Kidney (tissue), 14 donors: Measurements from ENCODE around the gene MYDGF. TPM values are rescaled to one million over a fixed set of nuclear protein-coding genes. Genes with fewer than 3 reads are reported as not detected.

ENCODE experiments used
- DNase-seq, 5 donors: peaks; one replicate each; pipeline ENCODE4 v3.0.0-alpha.2; 2013 to 2020
- FAIRE-seq: peaks from 2 replicates; lab custom pipeline; 2012; peaks lifted over from hg19 to GRCh38; lab: Jason Lieb, UNC
- H3K27ac ChIP-seq, 2 donors: one replicate each; pipeline ENCODE4 v1.7.0; 2013; ENCODE audit warnings: low read depth in 2 of 2, low read length in 2 of 2, inconsistent platforms in 1 of 2
- H3K27me3 ChIP-seq: one replicate; pipeline ENCODE4 v1.7.1; 2013; ENCODE audit warnings: low read length, inconsistent platforms; ENCODE audit not compliant: control insufficient read depth, insufficient read depth
- H3K36me3 ChIP-seq, 3 donors: one replicate each; pipeline versions ENCODE4 v1.7.0 to v1.7.1; 2013; ENCODE audit warnings: low read length in 3 of 3, control low read depth in 1 of 3, inconsistent platforms in 1 of 3; ENCODE audit not compliant: insufficient read depth in 3 of 3, control insufficient read depth in 2 of 3
- H3K4me1 ChIP-seq, 3 donors: one replicate each; pipeline versions ENCODE4 v1.7.0 to v1.7.1; 2013; ENCODE audit warnings: low read length in 3 of 3, inconsistent platforms in 1 of 3, low read depth in 1 of 3; ENCODE audit not compliant: control insufficient read depth in 2 of 3, insufficient read depth in 2 of 3
- H3K4me3 ChIP-seq, 3 donors: one replicate each; pipeline versions ENCODE4 v1.7.0 to v1.8.1; 2013; ENCODE audit warnings: low read length in 3 of 3, control low read depth in 1 of 3, inconsistent platforms in 1 of 3
- H3K9ac ChIP-seq, 3 donors: one replicate each; pipeline versions ENCODE4 v1.7.0 to v1.7.1; 2013; ENCODE audit warnings: low read length in 3 of 3, control low read depth in 1 of 3, inconsistent platforms in 1 of 3
- H3K9me3 ChIP-seq, 3 donors: one replicate each; pipeline versions ENCODE4 v1.7.0 to v1.7.1; 2013; ENCODE audit warnings: low read length in 3 of 3, control low read depth in 1 of 3, inconsistent platforms in 1 of 3; ENCODE audit not compliant: control insufficient read depth in 2 of 3, insufficient read depth in 1 of 3
- intact Hi-C: fragments of 100-400 bp; cut with DNase I; formaldehyde crosslinking; loops from one replicate; pipeline ENCODE4 v1.11.1; 2022
- polyA plus RNA-seq: library from polyadenylated mRNA; stranded (reverse); fragments of 350-450 nt; fragmentation: Illumina TruSeq; extraction: RNeasy Lipid Tissue Mini Kit (QIAGEN cat#74804); gene quantifications from one replicate; pipeline ENCODE4 v1.2.3, GENCODE V29; 2014; ENCODE audit warnings: low read depth, low replicate concordance; ENCODE audit not compliant: insufficient read depth
- total RNA-seq: library from RNA; stranded (reverse); fragmentation: NEBNext Ultra II Directional; extraction: Animal tissue kit (Norgen Biotek cat#: 25700); gene quantifications from one replicate; pipeline ENCODE4 v1.2.1, GENCODE V29; 2021
- TF ChIP-seq, protein P1 (sequence below): IDR thresholded peaks from 3 replicates; pipeline ENCODE4 v1.5.1; 2012; ENCODE audit warnings: mild to moderate bottlenecking, moderate library complexity, borderline replicate concordance; ENCODE audit not compliant: insufficient read depth; ENCODE audit errors: extremely low read depth
- donor health status: control.
- donor health status: control.
- donor health status: control.
- donor health status: control.
- donor health status: control.
- donor health status: DM: yes; HTN: yes; CAD: no.
- donor health status: Normal renal cell carcinoma (clear cell type).

MYDGF gene
- total and polyA plus RNA-seq, 2 donors from 2014 or later: 75.8 to 85.5 TPM

DNA sequence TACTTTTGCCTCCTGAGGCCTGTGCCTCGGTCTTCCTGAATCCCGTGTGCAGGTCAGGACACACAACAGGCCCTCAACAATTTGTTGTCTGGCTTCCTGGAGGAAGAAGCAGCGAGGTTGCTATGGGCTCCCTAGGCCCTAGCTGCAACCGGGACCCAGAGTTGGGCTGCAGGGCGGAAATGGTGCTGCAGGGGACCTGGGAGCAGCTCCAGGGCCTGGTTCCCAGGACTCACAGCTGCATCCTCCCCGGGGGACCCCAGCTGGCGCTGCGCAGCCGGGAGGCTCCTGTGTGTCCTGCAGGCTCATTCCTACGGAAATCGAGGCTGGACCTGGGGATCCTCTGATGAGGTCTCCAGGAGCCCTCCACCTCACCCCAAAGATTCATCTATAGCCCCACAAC lies 31.8 kb downstream of the MYDGF start:
- H3K27ac ChIP-seq: no peak overlapping the region
- intact Hi-C loops: loop anchor here (10.0 kb wide), 1 partner anchor 74 kb away; no protein-coding TSS in a partner anchor

DNA sequence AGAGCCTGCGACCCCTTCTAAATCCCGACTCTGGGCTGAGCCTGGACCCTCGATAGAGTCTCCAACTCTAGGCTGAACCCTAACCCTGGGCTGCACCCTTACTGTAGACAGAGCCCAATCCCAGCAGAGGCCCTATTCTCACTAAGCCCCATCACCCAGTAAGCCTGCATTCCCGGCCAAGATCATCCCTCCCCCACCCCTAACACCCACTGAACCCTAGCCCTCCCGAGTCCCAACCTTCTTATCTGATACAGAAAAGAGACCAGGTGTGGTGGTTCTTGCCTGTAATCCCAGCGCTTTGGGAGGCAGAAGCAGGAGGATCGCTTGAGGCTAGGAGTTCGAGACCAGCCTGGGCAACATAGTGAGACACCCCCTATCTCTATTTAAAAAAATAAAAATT lies 33.4 kb downstream of the MYDGF start:
- Histone ChIP-seq H3K4me3 (peak overlapping the region in 1 of 3 donors; percentile 59), H3K27me3 (no peaks in the 10 kb centered on the region), H3K9me3 (no peaks in the 10 kb centered on the region), H3K9ac (peak overlapping the region in 1 of 3 donors; percentile 82), H3K4me1 (peaks cover 0 to 22% (median 4%) of the 10 kb centered on the region in 3 donors), H3K27ac (no peak overlapping the region), H3K36me3 (no peaks in the 10 kb centered on the region)
- FAIRE-seq (no peak), DNase-seq (no peak)
- intact Hi-C loops: loop anchor here (10.0 kb wide), 1 partner anchor 72 kb away; no protein-coding TSS in a partner anchor
- TF ChIP-seq, protein P1, sequence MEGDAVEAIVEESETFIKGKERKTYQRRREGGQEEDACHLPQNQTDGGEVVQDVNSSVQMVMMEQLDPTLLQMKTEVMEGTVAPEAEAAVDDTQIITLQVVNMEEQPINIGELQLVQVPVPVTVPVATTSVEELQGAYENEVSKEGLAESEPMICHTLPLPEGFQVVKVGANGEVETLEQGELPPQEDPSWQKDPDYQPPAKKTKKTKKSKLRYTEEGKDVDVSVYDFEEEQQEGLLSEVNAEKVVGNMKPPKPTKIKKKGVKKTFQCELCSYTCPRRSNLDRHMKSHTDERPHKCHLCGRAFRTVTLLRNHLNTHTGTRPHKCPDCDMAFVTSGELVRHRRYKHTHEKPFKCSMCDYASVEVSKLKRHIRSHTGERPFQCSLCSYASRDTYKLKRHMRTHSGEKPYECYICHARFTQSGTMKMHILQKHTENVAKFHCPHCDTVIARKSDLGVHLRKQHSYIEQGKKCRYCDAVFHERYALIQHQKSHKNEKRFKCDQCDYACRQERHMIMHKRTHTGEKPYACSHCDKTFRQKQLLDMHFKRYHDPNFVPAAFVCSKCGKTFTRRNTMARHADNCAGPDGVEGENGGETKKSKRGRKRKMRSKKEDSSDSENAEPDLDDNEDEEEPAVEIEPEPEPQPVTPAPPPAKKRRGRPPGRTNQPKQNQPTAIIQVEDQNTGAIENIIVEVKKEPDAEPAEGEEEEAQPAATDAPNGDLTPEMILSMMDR: no peak

More for the DNA sequence above, 31.8 kb downstream of the MYDGF start:
- Histone ChIP-seq H3K9me3 (no peaks in the 10 kb centered on the region), H3K36me3 (no peaks in the 10 kb centered on the region), H3K27me3 (no peaks in the 10 kb centered on the region), H3K4me3 (no peak overlapping the region), H3K9ac (peak overlapping the region in 1 of 3 donors; percentile 34), H3K4me1 (peaks cover 0 to 22% (median 4%) of the 10 kb centered on the region in 3 donors)
- TF ChIP-seq, protein P1: no peak
- DNase-seq (peak in 2 of 5 donors; percentile 59 to 82), FAIRE-seq (no peak)

DNA sequence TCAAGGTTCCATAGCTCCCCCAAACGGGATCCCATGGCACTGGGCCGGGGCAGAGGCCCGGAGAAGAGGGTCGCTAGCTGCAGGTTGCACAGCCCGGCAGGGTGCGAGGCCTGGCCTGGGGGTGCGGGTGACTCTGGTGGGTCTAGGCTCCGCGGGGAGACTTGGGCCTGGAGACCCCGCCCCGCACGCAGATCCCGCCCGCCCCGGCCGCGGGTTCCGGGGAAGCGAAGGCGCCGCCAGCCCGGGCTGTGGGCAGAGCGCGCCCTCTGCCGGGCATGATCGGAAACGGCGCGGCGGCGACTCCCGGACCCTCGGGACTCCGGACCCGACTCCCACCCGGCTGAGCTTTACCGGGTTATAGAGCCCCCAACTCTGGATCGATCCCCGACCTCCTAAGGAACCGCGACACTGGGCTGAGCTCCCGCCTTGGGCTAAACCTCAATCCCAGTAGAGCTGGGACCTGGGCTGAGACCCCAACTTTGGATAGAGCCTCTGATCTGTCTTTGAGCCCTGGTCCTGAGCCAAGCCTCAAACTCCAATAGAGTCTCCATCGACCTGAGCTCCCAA lies 33.9 kb downstream of the MYDGF start:
- Histone ChIP-seq H3K9me3 (no peaks in the 10 kb centered on the region), H3K4me3 (peak overlapping the region; percentile 34 to 59 (median 36)), H3K9ac (peak overlapping the region in 2 of 3 donors; percentile 22 to 82), H3K4me1 (peaks cover 0 to 21% (median 4%) of the 10 kb centered on the region in 3 donors), H3K36me3 (no peaks in the 10 kb centered on the region), H3K27me3 (no peaks in the 10 kb centered on the region), H3K27ac (no peak overlapping the region)
- DNase-seq (peak; percentile 69 to 88 (median 85)), FAIRE-seq (no peak)
- intact Hi-C loops: loop anchor here (10.0 kb wide), 1 partner anchor 71 kb away; no protein-coding TSS in a partner anchor
- TF ChIP-seq, protein P1: peak; percentile 85
